GM21619 (cell line): Measurements from ENCODE around the gene LRBA.
"Not testable (repeated sequence)": the region's sequence is repeated elsewhere in the genome, so short reads cannot be mapped to it uniquely, and the experiment has no call there.

Experiments used
- ATAC-seq: cut with Tn5 transposase; IDR thresholded peaks from one replicate; pipeline ENCODE4 v1.9.1; 2021; ENCODE audit not compliant: unreplicated experiment

The LRBA gene

GRCh38 chr4:150751648-150752047, 263.4 kb downstream of the LRBA start:
- no peak for ATAC-seq

- ATAC-seq, result no peak
Observed at GRCh38 chr4:150750824-150751223, 264.3 kb downstream of the LRBA start.

- ATAC-seq, result no peak
Observed at GRCh38 chr4:150746156-150746555, 268.9 kb downstream of the LRBA start.

- ATAC-seq, result no peak
Observed at GRCh38 chr4:150744570-150744969, 270.5 kb downstream of the LRBA start.

- ATAC-seq, result no peak
Observed at GRCh38 chr4:150743564-150744342, 271.3 kb downstream of the LRBA start.

GRCh38 chr4:150742930-150743329, 272.2 kb downstream of the LRBA start:
- not testable (repeated sequence) for ATAC-seq

GRCh38 chr4:150739591-150739990, 275.5 kb downstream of the LRBA start:
- ATAC-seq, result no peak

- ATAC-seq, result no peak
Observed at GRCh38 chr4:150725957-150726523, 289.0 kb downstream of the LRBA start.

GRCh38 chr4:150723727-150724411, 291.2 kb downstream of the LRBA start:
- no peak for ATAC-seq

- no peak for ATAC-seq
Observed at GRCh38 chr4:150722908-150723362, 292.1 kb downstream of the LRBA start.

GRCh38 chr4:150720973-150721518, 294.0 kb downstream of the LRBA start:
- peak; percentile 73 for ATAC-seq

- ATAC-seq, result no peak
Observed at GRCh38 chr4:150717952-150718351, 297.1 kb downstream of the LRBA start.

- ATAC-seq, result no peak
Observed at GRCh38 chr4:150714462-150715438, 300.3 kb downstream of the LRBA start.

GRCh38 chr4:150713251-150713650, 301.8 kb downstream of the LRBA start:
- no peak for ATAC-seq

- ATAC-seq, result no peak
Observed at GRCh38 chr4:150710770-150711375, 304.2 kb downstream of the LRBA start.

GRCh38 chr4:150708004-150708403, 307.1 kb downstream of the LRBA start:
- no peak for ATAC-seq

- no peak for ATAC-seq
Observed at GRCh38 chr4:150699599-150699998, 315.5 kb downstream of the LRBA start.

GRCh38 chr4:150695162-150695561, 319.9 kb downstream of the LRBA start:
- ATAC-seq, result no peak

- ATAC-seq, result no peak
Observed at GRCh38 chr4:150694438-150694837, 320.6 kb downstream of the LRBA start.

GRCh38 chr4:150683775-150684350, 331.2 kb downstream of the LRBA start:
- ATAC-seq, result no peak
